Activated CD4-positive, alpha-beta memory T cell treated with anti-CD3 and anti-CD28 coated beads for 36 hours (primary cell): ENCODE results near the gene LGALS8. TPM values are rescaled to one million over a fixed set of nuclear protein-coding genes. Genes with fewer than 3 reads are reported as not detected.
A peak's percentile ranks its signal among the peaks of the same experiment; 100 is the strongest.

Experiments
- CTCF ChIA-PET: fragments of 350-600 bp; sonication (Branson Sonifier 250); formaldehyde crosslinking; loops from one replicate; lab custom pipeline; 2021; ENCODE audit warnings: antibody characterized with exemption, inconsistent platforms; lab: Charles Lee
- POLR2A ChIA-PET: fragments of 350-600 bp; sonication (Branson Sonifier 250); formaldehyde crosslinking; loops from one replicate; lab custom pipeline; 2021; ENCODE audit warnings: antibody characterized with exemption; lab: Charles Lee
- DNase-seq: peaks from one replicate; pipeline ENCODE4 v3.0.0-alpha.2; 2020
- H3K27ac Mint-ChIP-seq: one replicate; pipeline ENCODE4 v1.8.0; 2021; ENCODE audit warnings: mixed read lengths
- H3K27me3 Mint-ChIP-seq: one replicate; pipeline ENCODE4 v1.8.0; 2021; ENCODE audit warnings: mixed read lengths
- H3K36me3 Mint-ChIP-seq: one replicate; pipeline ENCODE4 v1.8.0; 2021; ENCODE audit warnings: mixed read lengths
- H3K4me1 Mint-ChIP-seq: one replicate; pipeline ENCODE4 v1.8.0; 2021; ENCODE audit warnings: low read depth, mixed read lengths
- H3K4me3 Mint-ChIP-seq: one replicate; pipeline ENCODE4 v1.8.0; 2021; ENCODE audit warnings: mild to moderate bottlenecking, mixed read lengths
- H3K9me3 Mint-ChIP-seq: one replicate; pipeline ENCODE4 v1.8.0; 2021; ENCODE audit warnings: mixed read lengths
- intact Hi-C: fragments of 100-400 bp; cut with micrococcal nuclease; formaldehyde crosslinking; loops from one replicate; pipeline ENCODE4 v1.15.1; 2023
- total RNA-seq, 2 experiments: library from RNA; stranded (reverse); gene quantifications; one replicate each; pipeline ENCODE4 v1.2.3, GENCODE V29; 2021

Gene LGALS8
- total RNA-seq, 2 experiments from 2014 or later: 83.7 to 88.3 TPM

GRCh38 chr1:236509647-236510401 lies 14.0 kb upstream of the LGALS8 start:
- Mint-ChIP-seq H3K4me3 (no peak overlapping the region), H3K27ac (no peak overlapping the region), H3K27me3 (no peaks in the 10 kb centered on the region), H3K9me3 (no peaks in the 10 kb centered on the region), H3K36me3 (no peaks in the 10 kb centered on the region), H3K4me1 (peaks cover 28% of the 10 kb centered on the region)
- CTCF ChIA-PET: interaction anchor here (0.6 kb wide), 2 partner anchors 360 to 366 kb away, joined by 3 read pairs; no protein-coding TSS in a partner anchor
- DNase-seq: no peak
- intact Hi-C loops: loop anchor here (2.0 to 5.0 kb wide), 2 partner anchors 19 to 653 kb away; no protein-coding TSS in a partner anchor
- POLR2A ChIA-PET: interaction anchor here (1.1 kb wide), 1 partner anchor 14 kb away, joined by 3 read pairs; the partner anchor contains the start of gene LGALS8

DNA sequence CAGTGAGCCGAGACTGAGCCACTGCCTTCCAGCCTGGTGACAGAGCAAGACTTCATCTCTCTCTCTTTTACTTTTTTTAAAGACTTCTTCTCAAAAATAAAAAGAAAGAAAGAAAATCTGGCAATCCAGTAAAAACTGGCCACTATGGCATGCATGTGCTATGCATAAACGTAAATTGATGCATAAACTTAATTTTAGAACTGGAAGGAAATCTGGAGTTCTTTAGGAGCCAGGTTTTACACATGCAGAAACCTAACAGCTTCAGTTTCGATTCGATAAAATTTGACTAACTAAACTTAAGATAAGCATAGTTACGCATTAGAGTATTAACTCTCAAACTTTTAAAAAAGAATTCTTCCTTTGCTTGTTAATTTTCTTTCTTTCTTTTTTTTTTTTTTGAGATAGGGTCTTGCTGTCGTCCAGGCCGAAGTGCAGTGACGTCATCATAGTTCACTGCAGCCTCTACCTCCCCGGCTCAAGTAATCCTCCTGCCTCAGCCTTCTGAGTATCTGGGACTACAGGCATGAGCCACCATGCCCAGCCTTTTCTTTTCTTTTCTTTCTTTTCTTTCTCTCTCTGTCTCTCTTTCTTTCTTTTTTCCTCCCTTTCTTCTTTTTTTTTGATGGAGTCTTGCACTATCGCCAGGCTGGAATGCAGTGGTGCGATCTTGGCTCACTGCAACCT lies 11.9 kb upstream of the LGALS8 start:
- ChIA-PET CTCF (no interaction called here), POLR2A (interaction anchor here (1.0 kb wide), 2 partner anchors 11 to 12 kb away, joined by 3 to 6 read pairs; partner anchors contain the start of gene LGALS8)
- no peak for DNase-seq
- intact Hi-C loops: no loop called here
- no peak overlapping the region for H3K27ac Mint-ChIP-seq
- H3K4me3 Mint-ChIP-seq: no peak overlapping the region
- no peaks in the 10 kb centered on the region for H3K27me3 Mint-ChIP-seq
- H3K36me3 Mint-ChIP-seq: no peaks in the 10 kb centered on the region
- H3K4me1 Mint-ChIP-seq: peaks cover 46% of the 10 kb centered on the region
- H3K9me3 Mint-ChIP-seq: no peaks in the 10 kb centered on the region

DNA sequence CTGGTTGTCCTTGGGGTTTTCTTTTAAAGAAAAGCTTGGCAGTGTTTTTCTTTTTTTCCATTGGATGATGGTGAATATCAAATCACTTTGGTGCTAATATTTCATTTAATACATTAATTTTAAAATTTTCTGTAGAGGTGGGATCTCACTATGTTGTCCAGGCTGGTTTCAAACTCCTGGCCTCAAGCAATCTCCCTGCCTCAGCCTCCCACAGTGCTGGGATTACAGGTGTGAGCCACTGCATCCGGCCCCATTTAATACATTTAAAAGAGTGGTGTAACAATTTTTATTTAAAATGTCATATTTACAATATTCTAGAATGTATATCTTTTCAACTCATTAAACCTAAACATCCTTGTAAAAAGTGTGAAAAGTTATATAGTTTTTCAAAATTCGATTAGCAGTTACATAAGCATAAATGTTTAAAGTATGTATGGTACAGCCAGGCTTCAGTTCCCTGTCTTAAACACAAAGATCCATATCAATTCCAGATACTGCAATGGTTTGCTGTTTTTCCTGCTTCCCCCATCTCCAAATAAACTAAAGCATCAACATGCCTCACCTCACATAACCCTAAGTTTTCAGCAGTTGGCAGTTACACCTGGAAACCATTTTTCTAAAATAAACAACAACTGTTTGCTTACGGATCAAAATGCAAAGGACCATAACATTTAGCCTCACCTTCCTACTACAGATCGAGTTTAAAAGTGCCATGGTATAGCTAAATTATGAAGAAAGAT lies 8.9 kb upstream of the LGALS8 start:
- no peak for DNase-seq
- Mint-ChIP-seq H3K4me1 (peaks cover 34% of the 10 kb centered on the region), H3K9me3 (no peaks in the 10 kb centered on the region), H3K27me3 (no peaks in the 10 kb centered on the region), H3K36me3 (no peaks in the 10 kb centered on the region), H3K27ac (no peak overlapping the region), H3K4me3 (no peak overlapping the region)
- ChIA-PET POLR2A (interaction anchor here (1.1 to 2.7 kb wide), 2 partner anchors 19 to 89 kb away, joined by 3 to 8 read pairs; no protein-coding TSS in a partner anchor), CTCF (interaction anchor here (0.5 kb wide), 1 partner anchor 46 kb away, joined by 3 read pairs; no protein-coding TSS in a partner anchor)
- intact Hi-C loops: no loop called here

GRCh38 chr1:236515443-236515958 lies 8.3 kb upstream of the LGALS8 start:
- ChIA-PET POLR2A (interaction anchor here (1.1 to 2.7 kb wide), 2 partner anchors 18 to 89 kb away, joined by 3 to 8 read pairs; no protein-coding TSS in a partner anchor), CTCF (interaction anchor here (0.5 kb wide), 1 partner anchor 47 kb away, joined by 3 read pairs; no protein-coding TSS in a partner anchor)
- intact Hi-C loops: no loop called here
- DNase-seq: no peak
- Mint-ChIP-seq H3K4me3 (no peak overlapping the region), H3K9me3 (no peaks in the 10 kb centered on the region), H3K4me1 (peaks cover 28% of the 10 kb centered on the region), H3K27ac (no peak overlapping the region), H3K27me3 (no peaks in the 10 kb centered on the region), H3K36me3 (no peaks in the 10 kb centered on the region)

DNA sequence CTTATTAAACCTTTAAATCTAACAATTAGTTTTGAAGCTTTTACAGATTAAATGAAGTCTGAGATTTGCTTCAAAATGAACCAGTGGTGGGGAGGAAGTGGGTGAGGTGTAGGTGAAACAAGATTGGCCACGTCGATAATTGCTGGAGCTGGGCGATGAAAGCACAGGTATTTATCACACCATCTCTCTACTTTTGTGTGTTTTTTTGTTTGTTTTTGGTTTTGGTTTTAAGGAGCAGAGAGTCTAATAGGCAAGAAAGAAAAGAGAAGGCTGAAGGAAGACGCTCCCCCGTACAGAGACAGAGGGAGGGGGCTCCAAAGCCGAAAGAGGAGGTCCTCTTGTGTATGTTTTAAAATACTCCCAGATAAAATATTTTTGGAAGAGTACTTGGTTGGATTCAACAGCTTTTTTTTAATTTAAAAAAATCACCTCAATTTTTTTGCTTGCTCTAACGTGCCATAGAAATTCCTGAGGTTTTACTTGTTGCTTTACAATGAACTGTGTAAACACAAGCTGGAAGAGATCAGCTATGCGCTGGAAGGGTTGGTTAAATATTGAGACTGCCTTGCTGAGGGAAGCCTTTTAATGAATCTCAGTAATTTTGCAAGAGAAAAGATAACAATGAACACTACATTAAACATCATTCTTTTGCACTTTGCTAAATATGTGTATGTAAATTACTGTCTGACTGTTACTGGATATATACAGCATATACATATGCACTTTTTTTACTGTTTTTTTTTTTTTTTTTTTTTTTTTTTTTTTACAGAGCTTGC lies 6.7 kb upstream of the LGALS8 start:
- H3K4me3 Mint-ChIP-seq: peak overlapping the region; percentile 63
- no peaks in the 10 kb centered on the region for H3K36me3 Mint-ChIP-seq
- peak overlapping the region; percentile 78 for H3K27ac Mint-ChIP-seq
- intact Hi-C loops: no loop called here
- ChIA-PET POLR2A (interaction anchor here (1.3 to 2.7 kb wide), 2 partner anchors 12 to 17 kb away, joined by 3 to 8 read pairs; no protein-coding TSS in a partner anchor), CTCF (interaction anchor here (0.7 to 1.7 kb wide), 2 partner anchors 10 to 17 kb away, joined by 3 to 4 read pairs; no protein-coding TSS in a partner anchor)
- peaks cover 27% of the 10 kb centered on the region for H3K4me1 Mint-ChIP-seq
- no peaks in the 10 kb centered on the region for H3K27me3 Mint-ChIP-seq
- no peaks in the 10 kb centered on the region for H3K9me3 Mint-ChIP-seq
- DNase-seq: peak; percentile 58

DNA sequence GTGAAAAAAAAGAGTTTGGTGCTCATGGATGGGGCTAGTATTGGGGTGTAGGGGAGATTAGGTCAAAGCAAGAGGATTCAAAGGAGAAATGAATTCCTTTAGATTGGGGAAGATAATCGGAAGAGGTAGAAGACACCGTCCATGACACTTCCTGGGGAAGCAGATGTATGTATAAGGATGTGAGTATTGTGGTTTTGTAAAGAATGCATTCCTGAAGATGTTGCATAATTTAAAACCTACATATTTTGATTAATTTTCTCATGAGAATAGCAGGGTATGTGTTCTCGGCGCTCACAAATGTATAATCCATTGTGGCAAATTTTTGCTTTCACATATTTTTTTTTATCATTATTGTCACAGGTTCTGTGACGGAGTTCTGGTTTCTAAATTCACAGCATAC lies 5.5 kb upstream of the LGALS8 start:
- ChIA-PET POLR2A (no interaction called here), CTCF (no interaction called here)
- peaks cover 36% of the 10 kb centered on the region for H3K4me1 Mint-ChIP-seq
- H3K27ac Mint-ChIP-seq: no peak overlapping the region
- H3K9me3 Mint-ChIP-seq: no peaks in the 10 kb centered on the region
- DNase-seq: no peak
- intact Hi-C loops: loop anchor here (2.0 kb wide), 1 partner anchor 16 kb away; no protein-coding TSS in a partner anchor
- H3K4me3 Mint-ChIP-seq: no peak overlapping the region
- H3K27me3 Mint-ChIP-seq: no peaks in the 10 kb centered on the region
- H3K36me3 Mint-ChIP-seq: no peaks in the 10 kb centered on the region

DNA sequence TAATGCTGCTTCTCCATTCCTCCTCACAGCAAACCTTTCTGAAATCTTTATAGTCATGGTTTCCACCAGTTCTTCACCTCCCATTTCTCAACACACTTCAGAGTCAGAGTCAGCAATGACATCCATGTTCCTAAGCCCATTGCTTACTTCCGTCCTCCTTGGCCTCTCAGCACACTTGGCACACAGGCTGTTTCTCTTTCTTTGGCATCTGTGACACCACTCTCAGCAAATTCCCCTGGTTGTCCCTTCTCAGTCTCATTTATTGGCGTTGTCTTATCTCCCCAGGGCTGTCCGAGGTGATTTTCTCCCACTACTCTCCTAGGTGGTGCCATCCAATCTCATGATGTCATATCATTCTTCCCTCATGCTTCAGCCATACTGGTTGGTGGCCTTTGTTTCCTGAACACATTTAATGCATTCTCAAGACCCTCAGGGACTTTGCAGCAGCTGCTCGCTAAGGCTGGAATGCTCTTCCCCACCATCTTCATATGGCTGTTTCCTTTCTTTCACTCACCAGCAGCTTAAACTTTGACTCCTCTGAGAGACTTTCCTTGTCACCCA lies 3.3 kb upstream of the LGALS8 start:
- intact Hi-C loops: loop anchor here (5.0 to 10.0 kb wide), 3 partner anchors 123 to 526 kb away; partner anchors contain the start of gene ERO1B
- no peak for DNase-seq
- Mint-ChIP-seq H3K27me3 (no peaks in the 10 kb centered on the region), H3K4me1 (peaks cover 36% of the 10 kb centered on the region), H3K27ac (no peak overlapping the region), H3K36me3 (peaks cover 6% of the 10 kb centered on the region), H3K4me3 (no peak overlapping the region), H3K9me3 (no peaks in the 10 kb centered on the region)
- ChIA-PET POLR2A (no interaction called here), CTCF (no interaction called here)

- peak overlapping the region; percentile 98 for H3K27ac Mint-ChIP-seq
- CTCF ChIA-PET: interaction anchor here (2.2 kb wide), 1 partner anchor 11 kb away, joined by 6 read pairs; no protein-coding TSS in a partner anchor
- DNase-seq: no peak
- intact Hi-C loops: loop anchor here (5.0 to 10.0 kb wide), 3 partner anchors 126 to 528 kb away; partner anchors contain the start of gene ERO1B
- POLR2A ChIA-PET: interaction anchor here (0.5 to 1.1 kb wide), 4 partner anchors 11 to 21 kb away, joined by 3 to 9 read pairs (median 4); no protein-coding TSS in a partner anchor
- H3K4me1 Mint-ChIP-seq: peaks cover 24% of the 10 kb centered on the region
- no peaks in the 10 kb centered on the region for H3K27me3 Mint-ChIP-seq
- H3K4me3 Mint-ChIP-seq: peak overlapping the region; percentile 97
- H3K36me3 Mint-ChIP-seq: peaks cover 21% of the 10 kb centered on the region
- H3K9me3 Mint-ChIP-seq: no peaks in the 10 kb centered on the region
These were observed 662 bp upstream of the LGALS8 start for GRCh38 chr1:236522937-236523703.

GRCh38 chr1:236524142-236524894 lies 536 bp downstream of the LGALS8 start:
- peak overlapping the region; percentile 97 for H3K4me3 Mint-ChIP-seq
- CTCF ChIA-PET: interaction anchor here (2.2 kb wide), 1 partner anchor 10 kb away, joined by 6 read pairs; no protein-coding TSS in a partner anchor

More at GRCh38 chr1:236524142-236524894, 536 bp downstream of the LGALS8 start:
- H3K27ac Mint-ChIP-seq: peak overlapping the region; percentile 98
- H3K9me3 Mint-ChIP-seq: no peaks in the 10 kb centered on the region
- DNase-seq: peak; percentile 74
- intact Hi-C loops: loop anchor here (1.0 to 10.0 kb wide), 6 partner anchors 10 to 530 kb away; partner anchors contain the start of genes ERO1B and HEATR1
- POLR2A ChIA-PET: interaction anchor here (0.9 to 1.1 kb wide), 2 partner anchors 10 to 16 kb away, joined by 3 to 9 read pairs; no protein-coding TSS in a partner anchor
- no peaks in the 10 kb centered on the region for H3K27me3 Mint-ChIP-seq
- H3K36me3 Mint-ChIP-seq: peaks cover 26% of the 10 kb centered on the region
- peaks cover 26% of the 10 kb centered on the region for H3K4me1 Mint-ChIP-seq
